WTC11 (cell line): ENCODE results near the gene RADX. TPM values are rescaled to one million over a fixed set of nuclear protein-coding genes. Genes with fewer than 3 reads are reported as not detected.

Experiments
- ATAC-seq: fragments of 200-7000 bp; cut with Tn5 transposase; 2 replicates; pipeline ENCODE4 v1.10.0; 2021; ENCODE audit warnings: mild to moderate bottlenecking, moderate library complexity
- CTCF ChIA-PET: fragments of 300-600 bp; sonication (Branson Sonifier 250); formaldehyde crosslinking; loops from one replicate; lab custom pipeline; 2021; ENCODE audit warnings: antibody characterized with exemption; lab: Charles Lee
- POLR2A ChIA-PET: fragments of 350-600 bp; sonication (Branson Sonifier 250); formaldehyde crosslinking; loops from one replicate; lab custom pipeline; 2021; ENCODE audit warnings: antibody characterized with exemption; lab: Charles Lee
- DNase-seq: peaks from one replicate; pipeline ENCODE4 v3.0.0; 2021; ENCODE audit warnings: low spot score
- H3K27ac Mint-ChIP-seq: 2 replicates; pipeline ENCODE4 v1.8.0; 2021; ENCODE audit warnings: mixed read lengths
- H3K27me3 Mint-ChIP-seq: 2 replicates; pipeline ENCODE4 v1.8.0; 2021; ENCODE audit warnings: low read depth, mild to moderate bottlenecking, moderate library complexity, mixed read lengths
- H3K36me3 Mint-ChIP-seq: 2 replicates; pipeline ENCODE4 v1.8.0; 2021; ENCODE audit warnings: mixed read lengths
- H3K4me1 Mint-ChIP-seq: 2 replicates; pipeline ENCODE4 v1.8.0; 2022; ENCODE audit warnings: mixed read lengths
- H3K4me3 Mint-ChIP-seq: 2 replicates; pipeline ENCODE4 v1.8.0; 2021; ENCODE audit warnings: mild to moderate bottlenecking, moderate library complexity, mixed read lengths
- H3K9me3 Mint-ChIP-seq: 2 replicates; pipeline ENCODE4 v1.8.0; 2021; ENCODE audit warnings: mixed read lengths
- CREB1 ChIP-seq: sonication (generic); formaldehyde crosslinking; IDR thresholded peaks from 2 replicates; pipeline ENCODE4 v1.8.0; 2023; ENCODE audit warnings: mild to moderate bottlenecking, missing genetic modification reagents
- ELF4 ChIP-seq: sonication (generic); formaldehyde crosslinking; IDR thresholded peaks from 2 replicates; pipeline ENCODE4 v1.8.1; 2022; ENCODE audit warnings: low read depth, mild to moderate bottlenecking, moderate library complexity, missing genetic modification reagents
- GABPB1 ChIP-seq: sonication (generic); formaldehyde crosslinking; IDR thresholded peaks from 2 replicates; pipeline ENCODE4 v1.8.1; 2023; ENCODE audit warnings: mild to moderate bottlenecking, missing genetic modification reagents
- JAZF1 ChIP-seq: fragments of 250-450 bp; sonication (Bioruptor Pico); IDR thresholded peaks from 2 replicates; pipeline ENCODE4 v1.9.0; 2021; ENCODE audit warnings: moderate library complexity, mild to moderate bottlenecking, inconsistent platforms
- JUN ChIP-seq: sonication (generic); formaldehyde crosslinking; IDR thresholded peaks from 2 replicates; pipeline ENCODE4 v1.8.0; 2023; ENCODE audit warnings: mild to moderate bottlenecking, missing genetic modification reagents
- KAT7 ChIP-seq: sonication (generic); formaldehyde crosslinking; IDR thresholded peaks from 2 replicates; pipeline ENCODE4 v1.8.1; 2023; ENCODE audit warnings: missing genetic modification reagents, mild to moderate bottlenecking, borderline replicate concordance
- MXD4 ChIP-seq: fragments of 250-450 bp; sonication (Bioruptor Pico); IDR thresholded peaks from 2 replicates; pipeline ENCODE4 v1.8.0; 2021; ENCODE audit warnings: mild to moderate bottlenecking, moderate library complexity, borderline replicate concordance
- NFATC4 ChIP-seq: fragments of 250-450 bp; sonication (Bioruptor Pico); IDR thresholded peaks from 2 replicates; pipeline ENCODE4 v1.9.0; 2021; ENCODE audit warnings: mild to moderate bottlenecking
- PRDM15 ChIP-seq: sonication (generic); formaldehyde crosslinking; IDR thresholded peaks from 2 replicates; pipeline ENCODE4 v1.8.0; 2022; ENCODE audit warnings: missing genetic modification reagents
- PREB ChIP-seq: sonication (generic); formaldehyde crosslinking; IDR thresholded peaks from 2 replicates; pipeline ENCODE4 v1.8.1; 2022; ENCODE audit warnings: mild to moderate bottlenecking, missing genetic modification reagents, moderate library complexity, borderline replicate concordance
- PRRX2 ChIP-seq: fragments of 250-450 bp; sonication (Bioruptor Pico); IDR thresholded peaks from 2 replicates; pipeline ENCODE4 v1.8.0; 2021; ENCODE audit warnings: mild to moderate bottlenecking
- SOX15 ChIP-seq: fragments of 250-450 bp; sonication (Bioruptor Pico); IDR thresholded peaks from 2 replicates; pipeline ENCODE4 v1.9.0; 2021; ENCODE audit warnings: mild to moderate bottlenecking
- ZNF232 ChIP-seq: sonication (generic); formaldehyde crosslinking; IDR thresholded peaks from 2 replicates; pipeline ENCODE4 v1.8.0; 2022; ENCODE audit warnings: mild to moderate bottlenecking, missing genetic modification reagents
- ZNF416 ChIP-seq: fragments of 250-450 bp; sonication (Bioruptor Pico); IDR thresholded peaks from 2 replicates; pipeline ENCODE4 v1.9.0; 2021; ENCODE audit warnings: mild to moderate bottlenecking, inconsistent platforms
- ZNF532 ChIP-seq: fragments of 250-450 bp; sonication (Bioruptor Pico); IDR thresholded peaks from 2 replicates; pipeline ENCODE4 v1.9.0; 2021; ENCODE audit warnings: mild to moderate bottlenecking, borderline replicate concordance
- total RNA-seq: library from RNA; stranded (reverse); gene quantifications from 3 replicates; pipeline ENCODE4 v1.2.3, GENCODE V29; 2021
- TF ChIP-seq, protein P1 (sequence below): sonication (generic); formaldehyde crosslinking; IDR thresholded peaks from 2 replicates; pipeline ENCODE4 v1.8.0; 2022; ENCODE audit warnings: mild to moderate bottlenecking, missing genetic modification reagents
- TF ChIP-seq, protein P2 (sequence below): sonication (generic); formaldehyde crosslinking; conservative IDR thresholded peaks from 2 replicates; pipeline ENCODE4 v1.8.1; 2023; ENCODE audit warnings: mild to moderate bottlenecking, low read depth, missing genetic modification reagents, moderate library complexity
- TF ChIP-seq, protein P3 (sequence below): sonication (generic); formaldehyde crosslinking; IDR thresholded peaks from 2 replicates; pipeline ENCODE4 v1.8.0; 2022; ENCODE audit warnings: mild to moderate bottlenecking, missing genetic modification reagents
- TF ChIP-seq, protein P4 (sequence below): sonication (generic); formaldehyde crosslinking; IDR thresholded peaks from 2 replicates; pipeline ENCODE4 v1.8.1; 2023; ENCODE audit warnings: mild to moderate bottlenecking, missing genetic modification reagents

The RADX gene
- total RNA-seq, 1 experiment from 2014 or later: 4.4 TPM

DNA sequence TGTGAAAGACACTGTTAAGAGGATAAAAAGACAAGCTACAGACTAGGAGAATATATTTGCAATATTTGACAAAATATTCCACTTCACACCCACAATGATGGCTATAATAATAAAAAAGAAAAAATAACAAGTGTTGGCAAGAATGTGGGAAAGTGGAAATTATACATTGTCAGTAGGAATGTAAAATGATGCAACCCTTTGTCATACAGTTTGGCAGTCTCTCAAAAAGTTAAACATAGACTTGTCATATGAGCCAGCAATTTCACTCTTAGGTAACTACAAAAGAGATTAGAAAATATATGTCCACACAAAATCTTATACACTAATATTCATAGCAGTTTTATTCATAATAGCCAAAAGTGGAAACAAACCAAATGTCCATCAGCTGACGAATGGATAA is 5.2 kb upstream of the RADX start:
- H3K36me3 Mint-ChIP-seq: no peaks in the 10 kb centered on the region
- no peak overlapping the region for H3K27ac Mint-ChIP-seq
- no peak overlapping the region for H3K4me3 Mint-ChIP-seq
- ChIA-PET CTCF (no interaction called here), POLR2A (no interaction called here)
- H3K27me3 Mint-ChIP-seq: no peaks in the 10 kb centered on the region
- no peak for TF ChIP-seq ZNF416 (CRISPR knock-in tag)
- TF ChIP-seq ZNF532 (CRISPR knock-in tag): no peak
- no peak for TF ChIP-seq KAT7 (CRISPR knock-in tag)
- no peak for TF ChIP-seq GABPB1 (CRISPR knock-in tag)
- TF ChIP-seq, protein P1, sequence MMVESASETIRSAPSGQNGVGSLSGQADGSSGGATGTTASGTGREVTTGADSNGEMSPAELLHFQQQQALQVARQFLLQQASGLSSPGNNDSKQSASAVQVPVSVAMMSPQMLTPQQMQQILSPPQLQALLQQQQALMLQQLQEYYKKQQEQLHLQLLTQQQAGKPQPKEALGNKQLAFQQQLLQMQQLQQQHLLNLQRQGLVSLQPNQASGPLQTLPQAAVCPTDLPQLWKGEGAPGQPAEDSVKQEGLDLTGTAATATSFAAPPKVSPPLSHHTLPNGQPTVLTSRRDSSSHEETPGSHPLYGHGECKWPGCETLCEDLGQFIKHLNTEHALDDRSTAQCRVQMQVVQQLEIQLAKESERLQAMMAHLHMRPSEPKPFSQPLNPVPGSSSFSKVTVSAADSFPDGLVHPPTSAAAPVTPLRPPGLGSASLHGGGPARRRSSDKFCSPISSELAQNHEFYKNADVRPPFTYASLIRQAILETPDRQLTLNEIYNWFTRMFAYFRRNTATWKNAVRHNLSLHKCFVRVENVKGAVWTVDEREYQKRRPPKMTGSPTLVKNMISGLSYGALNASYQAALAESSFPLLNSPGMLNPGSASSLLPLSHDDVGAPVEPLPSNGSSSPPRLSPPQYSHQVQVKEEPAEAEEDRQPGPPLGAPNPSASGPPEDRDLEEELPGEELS: no peak
- no peak for TF ChIP-seq ZNF232 (CRISPR knock-in tag)
- TF ChIP-seq, protein P2, sequence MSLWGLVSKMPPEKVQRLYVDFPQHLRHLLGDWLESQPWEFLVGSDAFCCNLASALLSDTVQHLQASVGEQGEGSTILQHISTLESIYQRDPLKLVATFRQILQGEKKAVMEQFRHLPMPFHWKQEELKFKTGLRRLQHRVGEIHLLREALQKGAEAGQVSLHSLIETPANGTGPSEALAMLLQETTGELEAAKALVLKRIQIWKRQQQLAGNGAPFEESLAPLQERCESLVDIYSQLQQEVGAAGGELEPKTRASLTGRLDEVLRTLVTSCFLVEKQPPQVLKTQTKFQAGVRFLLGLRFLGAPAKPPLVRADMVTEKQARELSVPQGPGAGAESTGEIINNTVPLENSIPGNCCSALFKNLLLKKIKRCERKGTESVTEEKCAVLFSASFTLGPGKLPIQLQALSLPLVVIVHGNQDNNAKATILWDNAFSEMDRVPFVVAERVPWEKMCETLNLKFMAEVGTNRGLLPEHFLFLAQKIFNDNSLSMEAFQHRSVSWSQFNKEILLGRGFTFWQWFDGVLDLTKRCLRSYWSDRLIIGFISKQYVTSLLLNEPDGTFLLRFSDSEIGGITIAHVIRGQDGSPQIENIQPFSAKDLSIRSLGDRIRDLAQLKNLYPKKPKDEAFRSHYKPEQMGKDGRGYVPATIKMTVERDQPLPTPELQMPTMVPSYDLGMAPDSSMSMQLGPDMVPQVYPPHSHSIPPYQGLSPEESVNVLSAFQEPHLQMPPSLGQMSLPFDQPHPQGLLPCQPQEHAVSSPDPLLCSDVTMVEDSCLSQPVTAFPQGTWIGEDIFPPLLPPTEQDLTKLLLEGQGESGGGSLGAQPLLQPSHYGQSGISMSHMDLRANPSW (CRISPR knock-in tag): no peak
- TF ChIP-seq, protein P3, sequence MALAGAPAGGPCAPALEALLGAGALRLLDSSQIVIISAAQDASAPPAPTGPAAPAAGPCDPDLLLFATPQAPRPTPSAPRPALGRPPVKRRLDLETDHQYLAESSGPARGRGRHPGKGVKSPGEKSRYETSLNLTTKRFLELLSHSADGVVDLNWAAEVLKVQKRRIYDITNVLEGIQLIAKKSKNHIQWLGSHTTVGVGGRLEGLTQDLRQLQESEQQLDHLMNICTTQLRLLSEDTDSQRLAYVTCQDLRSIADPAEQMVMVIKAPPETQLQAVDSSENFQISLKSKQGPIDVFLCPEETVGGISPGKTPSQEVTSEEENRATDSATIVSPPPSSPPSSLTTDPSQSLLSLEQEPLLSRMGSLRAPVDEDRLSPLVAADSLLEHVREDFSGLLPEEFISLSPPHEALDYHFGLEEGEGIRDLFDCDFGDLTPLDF (CRISPR knock-in tag): no peak
- no peak for TF ChIP-seq PRRX2 (CRISPR knock-in tag)
- no peak for TF ChIP-seq JAZF1 (CRISPR knock-in tag)
- TF ChIP-seq CREB1 (CRISPR knock-in tag): no peak
- TF ChIP-seq, protein P4, sequence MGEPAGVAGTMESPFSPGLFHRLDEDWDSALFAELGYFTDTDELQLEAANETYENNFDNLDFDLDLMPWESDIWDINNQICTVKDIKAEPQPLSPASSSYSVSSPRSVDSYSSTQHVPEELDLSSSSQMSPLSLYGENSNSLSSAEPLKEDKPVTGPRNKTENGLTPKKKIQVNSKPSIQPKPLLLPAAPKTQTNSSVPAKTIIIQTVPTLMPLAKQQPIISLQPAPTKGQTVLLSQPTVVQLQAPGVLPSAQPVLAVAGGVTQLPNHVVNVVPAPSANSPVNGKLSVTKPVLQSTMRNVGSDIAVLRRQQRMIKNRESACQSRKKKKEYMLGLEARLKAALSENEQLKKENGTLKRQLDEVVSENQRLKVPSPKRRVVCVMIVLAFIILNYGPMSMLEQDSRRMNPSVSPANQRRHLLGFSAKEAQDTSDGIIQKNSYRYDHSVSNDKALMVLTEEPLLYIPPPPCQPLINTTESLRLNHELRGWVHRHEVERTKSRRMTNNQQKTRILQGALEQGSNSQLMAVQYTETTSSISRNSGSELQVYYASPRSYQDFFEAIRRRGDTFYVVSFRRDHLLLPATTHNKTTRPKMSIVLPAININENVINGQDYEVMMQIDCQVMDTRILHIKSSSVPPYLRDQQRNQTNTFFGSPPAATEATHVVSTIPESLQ: no peak
- no peak for TF ChIP-seq NFATC4 (CRISPR knock-in tag)
- TF ChIP-seq JUN: no peak
- no peak for TF ChIP-seq MXD4 (CRISPR knock-in tag)
- no peak for TF ChIP-seq SOX15 (CRISPR knock-in tag)
- TF ChIP-seq PRDM15: no peak
- TF ChIP-seq ELF4 (CRISPR knock-in tag): no peak
- TF ChIP-seq PREB: no peak
- peaks cover 3% of the 10 kb centered on the region; the same call in 1 of the 2 replicates for H3K4me1 Mint-ChIP-seq
- H3K9me3 Mint-ChIP-seq: peaks cover 3% of the 10 kb centered on the region; the same call in 1 of the 2 replicates
- ATAC-seq (no peak), DNase-seq (no peak)
